K562 (cell line): ENCODE data around the gene PTPN1. TPM values are rescaled to one million over a fixed set of nuclear protein-coding genes. Genes with fewer than 3 reads are reported as not detected.
"Not testable (repeated sequence)": the region's sequence is repeated elsewhere in the genome, so short reads cannot be mapped to it uniquely, and the experiment has no call there.

Source experiments
- ATAC-seq: fragments of 200-7000 bp; cut with Tn5 transposase; 3 replicates; pipeline ENCODE4 v1.9.1; 2020; ENCODE audit warnings: moderate library complexity
- BruUV-seq: library from RNA; stranded (reverse); fragments of 400-500 nt; replicated peaks from 2 replicates; lab custom pipeline; 2021; lab: Mats Ljungman, UMichigan
- CTCF ChIA-PET: fragments of 300-600 bp; formaldehyde crosslinking; extraction: SDS; loops from one replicate; lab custom pipeline; 2021; ENCODE audit warnings: low intra/inter-chr PET ratio; lab: Yijun Ruan, JAX
- POLR2A ChIA-PET: fragments of 300-600, 350-650 bp; sonication (Branson Sonifier 250); formaldehyde crosslinking; extraction: SDS; loops from one replicate; lab custom pipeline; 2021; ENCODE audit warnings: antibody characterized with exemption, inconsistent platforms; lab: Yijun Ruan, JAX
- DNase-seq, 4 experiments: peaks; one replicate each; pipeline versions ENCODE4 v3.0.0 to v3.0.0-alpha.2; 2011 to 2018; ENCODE audit warnings: low spot score in 3 of 4, mixed read lengths in 3 of 4; ENCODE audit errors: extremely low read depth in 1 of 4
- FAIRE-seq: peaks from 2 replicates; lab custom pipeline; 2011; peaks lifted over from hg19 to GRCh38; lab: Jason Lieb, UNC
- H2AFZ ChIP-seq: 2 replicates; pipeline ENCODE4 v1.6.0; 2011; ENCODE audit warnings: low read depth, low read length, control low read depth, inconsistent platforms
- H3K27ac ChIP-seq: fragments of 200-600 bp; 3 replicates; pipeline ENCODE4 v1.8.0; 2011; ENCODE audit warnings: low read depth, mild to moderate bottlenecking, control low read depth, inconsistent platforms, low read length, moderate library complexity, mixed read lengths; ENCODE audit errors: extremely low read depth
- H3K27me3 ChIP-seq, 2 experiments: fragments of 300-600 bp in 1 of 2; 2 replicates in 1 of 2; 3 replicates in 1 of 2; pipeline versions ENCODE4 v1.6.0 to v1.8.0; 2011; ENCODE audit warnings: inconsistent platforms in 2 of 2, low read length in 2 of 2, mild to moderate bottlenecking in 1 of 2, mixed read lengths in 1 of 2, moderate library complexity in 1 of 2; ENCODE audit not compliant: control insufficient read depth in 2 of 2, insufficient read depth in 2 of 2
- H3K36me3 ChIP-seq: fragments of 300-600 bp; 3 replicates; pipeline ENCODE4 v1.8.0; 2011; ENCODE audit warnings: mild to moderate bottlenecking, low read length, inconsistent platforms; ENCODE audit not compliant: control insufficient read depth, insufficient read depth
- H3K4me1 ChIP-seq, 2 experiments: fragments of 200-600 bp in 1 of 2; replicated peaks in 1 of 2; 2 replicates in 1 of 2; 3 replicates in 1 of 2; pipeline versions ENCODE4 v1.5.1 to v1.8.0; 2011; ENCODE audit warnings: inconsistent platforms in 2 of 2, low read length in 2 of 2, mild to moderate bottlenecking in 1 of 2, mixed read lengths in 1 of 2, moderate library complexity in 1 of 2; ENCODE audit not compliant: control insufficient read depth in 2 of 2, insufficient read depth in 2 of 2
- H3K4me2 ChIP-seq: 2 replicates; pipeline ENCODE4 v1.6.1; 2011; ENCODE audit warnings: low read length, control low read depth, inconsistent platforms, mixed read lengths; ENCODE audit not compliant: insufficient read depth
- H3K4me3 ChIP-seq: fragments of 200-600 bp; sonication (generic), shearing (Covaris generic); 2 replicates; pipeline ENCODE4 v1.5.1; 2016; ENCODE audit warnings: control low read depth, inconsistent platforms
- H3K79me2 ChIP-seq: fragments of 200-600 bp; 3 replicates; pipeline ENCODE4 v1.8.0; 2011; ENCODE audit warnings: low read length, inconsistent platforms; ENCODE audit not compliant: control insufficient read depth, insufficient read depth
- H3K9ac ChIP-seq, 2 experiments: 2 replicates each; pipeline versions ENCODE4 v1.6.0 to v1.6.1; 2011; ENCODE audit warnings: low read depth in 2 of 2, low read length in 2 of 2, control low read depth in 1 of 2, inconsistent platforms in 1 of 2, mild to moderate bottlenecking in 1 of 2, mixed read lengths in 1 of 2; ENCODE audit not compliant: insufficient read depth in 1 of 2
- H3K9me1 ChIP-seq: one replicate; pipeline ENCODE4 v1.6.0; 2011; ENCODE audit warnings: inconsistent platforms, mild to moderate bottlenecking, low read length, moderate library complexity; ENCODE audit not compliant: control insufficient read depth, insufficient read depth
- H3K9me3 ChIP-seq: replicated peaks from 2 replicates; pipeline ENCODE4 v1.5.1; 2011; ENCODE audit warnings: low read depth, low read length, inconsistent platforms; ENCODE audit not compliant: control insufficient read depth, insufficient read depth
- H4K20me1 ChIP-seq: replicated peaks from 2 replicates; pipeline ENCODE4 v1.6.1; 2011; ENCODE audit warnings: low read length, inconsistent platforms, mixed read lengths; ENCODE audit not compliant: control insufficient read depth, insufficient read depth
- CEBPB ChIP-seq: fragments of 450-650 bp; IDR thresholded peaks from 2 replicates; pipeline ENCODE4 v1.6.1; 2016; ENCODE audit warnings: missing genetic modification characterization, missing compliant biosample characterization
- CEBPG ChIP-seq, 3 experiments: fragments of 200-800 bp in 1 of 3; sonication (Bioruptor generic) in 1 of 3; sonication (generic) in 1 of 3; formaldehyde crosslinking in 1 of 3; IDR thresholded peaks in 2 of 3; conservative IDR thresholded peaks in 1 of 3; 2 replicates each; pipeline versions ENCODE4 v1.6.1 to v1.8.0; 2016 to 2022; ENCODE audit warnings: missing compliant biosample characterization in 2 of 3, missing genetic modification characterization in 2 of 3, mild to moderate bottlenecking in 1 of 3, missing genetic modification reagents in 1 of 3
- WGBS: fragments of 100-300 bp; shearing (Covaris generic); methylation state at CpG from one replicate; pipeline ENCODE4 v1.1.6; 2016; ENCODE audit warnings: low coverage, mixed read lengths; ENCODE audit not compliant: insufficient coverage; ENCODE audit errors: missing lambda C conversion rate; 5-methylcytosine and 5-hydroxymethylcytosine counted together
- in situ Hi-C: fragments of 300-500 bp; cut with MboI; formaldehyde crosslinking; loops from 4 replicates; pipeline ENCODE4 v1.15.0; 2018; ENCODE audit warnings: inconsistent platforms, mixed read lengths
- intact Hi-C: fragments of 100-400 bp; cut with micrococcal nuclease; formaldehyde crosslinking; loops from 2 replicates; pipeline ENCODE4 v1.14.2; 2022
- polyA plus RNA-seq, 8 experiments: library from polyadenylated mRNA; depleted of rRNA in 4 of 8; stranded (reverse) in 5 of 8; unstranded in 3 of 8; fragments of >200 nt; fragmentation: Nextera tagmentation in 2 of 8; fragmentation: Illumina TruSeq in 1 of 8; extraction: Ambion mirVana in 2 of 8; extraction: Trizol in 1 of 8; gene quantifications; 2 replicates each; pipeline versions ENCODE4 v1.2.1 to v1.2.3, GENCODE V29; 2011 to 2014; ENCODE audit warnings: inconsistent platforms in 1 of 8, missing spikeins in 1 of 8
- total RNA-seq, 7 experiments: library from RNA; depleted of rRNA in 6 of 7; stranded (reverse); fragments of >200 nt in 6 of 7; fragmentation: Illumina TruSeq in 2 of 7; extraction: Trizol in 2 of 7; gene quantifications; 2 replicates each; pipeline versions ENCODE4 v1.2.1 to v1.2.3, GENCODE V29; 2011 to 2021; ENCODE audit warnings: low replicate concordance in 1 of 7
- TF ChIP-seq, protein P1 (sequence below): fragments of 450-650 bp; IDR thresholded peaks from 2 replicates; pipeline ENCODE4 v1.6.1; 2016; ENCODE audit warnings: missing biosample characterization, missing genetic modification characterization

The PTPN1 gene
- total and polyA plus RNA-seq, 9 of the 15 experiments (the other 6 are each of a cell fraction or from before 2014, with no cell fraction given) = 11.0 to 85.3 (median 54.0) TPM

DNA sequence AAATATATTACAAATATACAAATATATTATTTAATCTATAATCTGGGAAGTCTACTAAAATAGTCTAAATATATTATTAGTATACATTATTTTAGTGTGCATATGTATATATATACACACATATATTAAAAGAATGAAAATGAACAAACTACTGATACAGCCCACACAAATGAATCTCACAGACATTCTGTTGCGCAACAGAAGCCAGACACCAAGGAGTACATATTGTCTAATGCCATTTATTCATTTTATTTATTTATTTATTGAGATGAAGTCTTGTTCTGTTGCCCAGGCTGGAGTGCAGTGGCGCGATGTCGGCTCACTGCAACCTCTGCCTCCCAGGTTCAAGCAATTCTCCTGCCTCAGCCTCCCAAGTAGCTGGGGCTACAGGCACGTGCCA lies 35.8 kb upstream of the PTPN1 start:
- H4K20me1 ChIP-seq, H3K27ac ChIP-seq, H3K9me3 ChIP-seq, BruUV-seq, in situ Hi-C loops, FAIRE-seq, H3K9ac ChIP-seq, H3K27me3 ChIP-seq, DNase-seq, H3K36me3 ChIP-seq, CTCF ChIA-PET, H3K9me1 ChIP-seq, H3K79me2 ChIP-seq, H3K4me2 ChIP-seq, intact Hi-C loops, H3K4me3 ChIP-seq, H2AFZ ChIP-seq, ATAC-seq: not testable (repeated sequence)
- TF ChIP-seq, protein P1, sequence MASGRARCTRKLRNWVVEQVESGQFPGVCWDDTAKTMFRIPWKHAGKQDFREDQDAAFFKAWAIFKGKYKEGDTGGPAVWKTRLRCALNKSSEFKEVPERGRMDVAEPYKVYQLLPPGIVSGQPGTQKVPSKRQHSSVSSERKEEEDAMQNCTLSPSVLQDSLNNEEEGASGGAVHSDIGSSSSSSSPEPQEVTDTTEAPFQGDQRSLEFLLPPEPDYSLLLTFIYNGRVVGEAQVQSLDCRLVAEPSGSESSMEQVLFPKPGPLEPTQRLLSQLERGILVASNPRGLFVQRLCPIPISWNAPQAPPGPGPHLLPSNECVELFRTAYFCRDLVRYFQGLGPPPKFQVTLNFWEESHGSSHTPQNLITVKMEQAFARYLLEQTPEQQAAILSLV (tag) = peak; percentile 50; the same call in 1 of the 2 replicates
- TF ChIP-seq CEBPG (CRISPR knock-in tag; IDR thresholded peaks at IDR 0.05) (peak; percentile 51; the same call in 1 of the 2 replicates), CEBPG (tag; conservative IDR thresholded peaks at IDR 0.05 in 1 of 2, IDR thresholded peaks at IDR 0.05 in 1 of 2) (peak; percentile 69 to 96), CEBPB (tag) (peak; percentile 97)
- H3K4me1 ChIP-seq = peaks cover 15 to 47% of the 10 kb centered on the region in 2 experiments
- 96% methylated on average over 5 of the region's 5 CpGs for WGBS
- POLR2A ChIA-PET = interaction anchor here (0.6 kb wide), 1 partner anchor 541 kb away, joined by 4 read pairs; no protein-coding TSS in a partner anchor
